NCI-H510A (cell line): Measurements from ENCODE around the gene TMEM125.

Source experiments
- DNase-seq: peaks from one replicate; lab custom pipeline; 2025; lab: John Stamatoyannopoulos, UW

Gene TMEM125

GRCh38 chr1:43269627-43270375 lies at the start of gene TMEM125:
Gene TMEM125 (plus strand): TSS chr1:43269983. CDS start chr1:43272723, 2,740 bp downstream.
- peak; percentile 90 for DNase-seq

GRCh38 chr1:43220905-43221778 lies 48.6 kb upstream of the TMEM125 start:
- DNase-seq = no peak

- no peak for DNase-seq
These were observed 48.0 kb upstream of the TMEM125 start for GRCh38 chr1:43221797-43222196.

GRCh38 chr1:43222879-43223278 lies 46.9 kb upstream of the TMEM125 start:
- DNase-seq = no peak

- DNase-seq = no peak
These were observed 44.6 kb upstream of the TMEM125 start for GRCh38 chr1:43225168-43225567.

- DNase-seq = peak; percentile 77
These were observed 42.5 kb upstream of the TMEM125 start for GRCh38 chr1:43227143-43227764.

GRCh38 chr1:43229826-43230780 lies 39.7 kb upstream of the TMEM125 start:
- no peak for DNase-seq

- no peak for DNase-seq
These were observed 37.7 kb upstream of the TMEM125 start for GRCh38 chr1:43232074-43232473.

- no peak for DNase-seq
These were observed 37.3 kb upstream of the TMEM125 start for GRCh38 chr1:43232482-43232881.

- DNase-seq = no peak
These were observed 36.2 kb upstream of the TMEM125 start for GRCh38 chr1:43233631-43234030.

GRCh38 chr1:43234267-43234666 lies 35.5 kb upstream of the TMEM125 start:
- DNase-seq = no peak

- DNase-seq = no peak
These were observed 34.7 kb upstream of the TMEM125 start for GRCh38 chr1:43235040-43235439.

GRCh38 chr1:43235451-43236121 lies 34.2 kb upstream of the TMEM125 start:
- DNase-seq = peak; percentile 84

- DNase-seq = no peak
These were observed 32.7 kb upstream of the TMEM125 start for GRCh38 chr1:43237121-43237520.

- DNase-seq = peak; percentile 82
These were observed 31.7 kb upstream of the TMEM125 start for GRCh38 chr1:43238085-43238484.

GRCh38 chr1:43238991-43239469 lies 30.8 kb upstream of the TMEM125 start:
- no peak for DNase-seq

- no peak for DNase-seq
These were observed 30.3 kb upstream of the TMEM125 start for GRCh38 chr1:43239484-43239883.

GRCh38 chr1:43241413-43241836 lies 28.4 kb upstream of the TMEM125 start:
- DNase-seq = no peak

- no peak for DNase-seq
These were observed 26.5 kb upstream of the TMEM125 start for GRCh38 chr1:43243299-43243698.

GRCh38 chr1:43246466-43247213 lies 23.1 kb upstream of the TMEM125 start:
- DNase-seq = no peak
